SH-SY5Y (cell line): ENCODE measurements around the gene GNG4.

Source experiments
- GATA2 ChIP-seq: IDR thresholded peaks from 2 replicates; pipeline ENCODE4 v1.6.1; 2011; ENCODE audit warnings: mild to moderate bottlenecking, low read depth, low read length
- GATA3 ChIP-seq: IDR thresholded peaks from 2 replicates; pipeline ENCODE4 v1.6.1; 2011; ENCODE audit warnings: low read depth, mild to moderate bottlenecking, low read length, moderate library complexity

DNA sequence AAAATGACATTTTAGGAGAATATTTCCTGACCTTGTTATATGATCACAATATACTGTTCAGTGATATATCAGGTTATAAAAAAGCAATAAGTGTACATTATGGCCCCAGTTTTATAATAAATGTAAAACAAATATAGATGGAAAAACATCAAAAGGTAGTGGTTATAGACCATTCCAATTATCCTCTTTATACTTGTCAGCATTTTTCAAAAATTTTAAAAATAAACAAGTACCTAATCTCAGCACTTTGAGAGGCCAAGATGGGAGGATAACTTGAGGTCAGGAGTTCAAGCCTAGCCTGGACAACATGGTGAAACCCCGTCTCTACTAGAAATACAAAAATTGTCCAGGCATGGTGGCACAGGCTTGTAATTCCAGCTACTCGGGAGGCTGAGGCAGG, 75.7 kb downstream of the GNG4 start:
- TF ChIP-seq GATA2, result no peak
- no peak for TF ChIP-seq GATA3
